HG02623 (cell line): Measurements from ENCODE around the gene CMSS1.
A peak's percentile ranks its signal among the peaks of the same experiment; 100 is the strongest.

ENCODE experiments used
- ATAC-seq: cut with Tn5 transposase; IDR thresholded peaks from one replicate; pipeline ENCODE4 v1.9.1; 2021; ENCODE audit warnings: moderate library complexity; ENCODE audit not compliant: unreplicated experiment

Gene CMSS1

GRCh38 chr3:100098784-100099070 lies 281.1 kb downstream of the CMSS1 start:
- no peak for ATAC-seq

- no peak for ATAC-seq
Observed at GRCh38 chr3:100099621-100100020, 282.0 kb downstream of the CMSS1 start.

- no peak for ATAC-seq
Observed at GRCh38 chr3:100100425-100100824, 282.8 kb downstream of the CMSS1 start.

- ATAC-seq: no peak
Observed at GRCh38 chr3:100102757-100103156, 285.1 kb downstream of the CMSS1 start.

- ATAC-seq: peak; percentile 80
Observed at GRCh38 chr3:100103558-100104441, 286.1 kb downstream of the CMSS1 start.

GRCh38 chr3:100104442-100104798 lies 286.8 kb downstream of the CMSS1 start:
- peak; percentile 32 for ATAC-seq

- ATAC-seq: no peak
Observed at GRCh38 chr3:100104817-100105413, 287.3 kb downstream of the CMSS1 start.

GRCh38 chr3:100105501-100105900 lies 287.8 kb downstream of the CMSS1 start:
- peak; percentile 46 for ATAC-seq

GRCh38 chr3:100106094-100106493 lies 288.4 kb downstream of the CMSS1 start:
- no peak for ATAC-seq

- no peak for ATAC-seq
Observed at GRCh38 chr3:100106531-100107141, 289.0 kb downstream of the CMSS1 start.

- ATAC-seq: no peak
Observed at GRCh38 chr3:100107221-100107814, 289.7 kb downstream of the CMSS1 start.

- ATAC-seq: no peak
Observed at GRCh38 chr3:100108464-100109079, 290.9 kb downstream of the CMSS1 start.

GRCh38 chr3:100110162-100110561 lies 292.5 kb downstream of the CMSS1 start:
- ATAC-seq: no peak

GRCh38 chr3:100111728-100112127 lies 294.1 kb downstream of the CMSS1 start:
- ATAC-seq: no peak

GRCh38 chr3:100113723-100114412 lies 296.2 kb downstream of the CMSS1 start:
- no peak for ATAC-seq

GRCh38 chr3:100114413-100115030 lies 296.9 kb downstream of the CMSS1 start, which contains the start of gene FILIP1L:
Gene FILIP1L, minus strand, starts transcription at chr3:100114501.
- no peak for ATAC-seq

- no peak for ATAC-seq
Observed at GRCh38 chr3:100117093-100117492, 299.4 kb downstream of the CMSS1 start.

GRCh38 chr3:100120012-100120411 lies 302.4 kb downstream of the CMSS1 start:
- ATAC-seq: no peak

GRCh38 chr3:100120693-100121092 lies 303.0 kb downstream of the CMSS1 start:
- no peak for ATAC-seq

- no peak for ATAC-seq
Observed at GRCh38 chr3:100122321-100122720, 304.7 kb downstream of the CMSS1 start.
